ENCODE results near the gene RRAS2. TPM values are rescaled to one million over a fixed set of nuclear protein-coding genes. Genes with fewer than 3 reads are reported as not detected.

RRAS2 gene
- total RNA-seq, 2 experiments from 2014 or later = 97.3 to 98.1 TPM

DNA sequence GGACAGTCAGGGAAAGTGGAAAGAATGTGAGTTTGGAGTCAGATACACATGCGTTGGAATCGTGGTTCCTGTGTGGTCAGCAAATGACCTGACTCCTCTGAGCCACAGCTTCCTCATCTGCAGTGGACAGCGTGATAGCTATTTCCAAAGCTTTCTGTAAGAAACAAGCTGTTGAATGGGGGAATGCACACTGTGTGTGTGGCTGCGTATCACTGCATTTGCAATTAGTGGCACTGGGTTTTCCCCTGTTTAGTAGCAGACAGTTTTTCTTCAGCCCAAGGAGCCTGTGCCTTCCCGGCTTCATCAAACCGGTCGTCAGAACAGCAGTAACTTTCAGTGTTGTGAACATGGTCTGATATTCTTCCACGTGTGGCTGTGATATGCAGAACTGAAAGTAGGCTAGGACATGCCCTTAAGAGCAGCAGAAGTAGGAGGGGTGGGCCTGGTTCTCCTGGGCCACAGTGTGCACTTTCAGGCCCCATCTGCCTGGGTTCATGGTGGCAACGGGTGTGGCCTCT is 121.5 kb downstream of the RRAS2 start:
- Mint-ChIP-seq H3K4me1 (ENCODE audit: low read depth) (peaks cover 2% of the 10 kb centered on the region), H3K4me3 (no peak overlapping the region), H3K36me3 (ENCODE audit: low read depth) (no peaks in the 10 kb centered on the region), H3K27ac (no peak overlapping the region), H3K27me3 (ENCODE audit: low read depth) (peaks cover 16% of the 10 kb centered on the region), H3K9me3 (ENCODE audit: insufficient read depth) (no peaks in the 10 kb centered on the region)
- DNase-seq (no peak), ATAC-seq (no peak)
- ChIA-PET CTCF (interaction anchor here (1.0 to 1.1 kb wide), 2 partner anchors 355 to 465 kb away, joined by 3 read pairs; no protein-coding TSS in a partner anchor), POLR2A (no interaction called here)

- Mint-ChIP-seq H3K4me3 (no peak overlapping the region), H3K36me3 (ENCODE audit: low read depth) (no peaks in the 10 kb centered on the region), H3K27ac (no peak overlapping the region), H3K27me3 (ENCODE audit: low read depth) (peaks cover 18% of the 10 kb centered on the region), H3K4me1 (ENCODE audit: low read depth) (peaks cover 2% of the 10 kb centered on the region), H3K9me3 (ENCODE audit: insufficient read depth) (no peaks in the 10 kb centered on the region)
- no peak for ATAC-seq
- no peak for DNase-seq
- ChIA-PET CTCF (no interaction called here), POLR2A (no interaction called here)
Observed at GRCh38 chr11:14235701-14236100, 123.3 kb downstream of the RRAS2 start.

DNA sequence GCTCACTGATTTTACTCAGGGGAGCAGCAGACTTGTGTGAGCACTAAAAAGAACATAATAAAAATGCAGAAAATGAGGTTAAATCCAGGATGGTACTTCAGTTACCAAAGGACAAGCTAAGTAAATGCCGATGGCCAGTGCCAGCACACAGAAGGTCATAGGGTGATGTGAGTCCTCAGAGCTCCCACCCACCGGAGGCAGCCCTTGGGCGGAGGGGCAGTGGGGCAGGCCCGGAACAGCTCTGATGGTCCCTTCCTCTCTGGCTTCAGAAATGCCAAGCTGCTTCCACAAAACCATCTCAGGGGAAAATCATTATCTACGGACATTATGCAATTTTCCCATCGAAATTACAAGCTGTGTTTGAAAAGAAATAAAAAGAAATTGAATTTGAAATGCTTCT is 124.5 kb downstream of the RRAS2 start:
- POLR2A ChIA-PET = no interaction called here
- Mint-ChIP-seq H3K4me1 (ENCODE audit: low read depth) (peaks cover 2% of the 10 kb centered on the region), H3K27me3 (ENCODE audit: low read depth) (peaks cover 18% of the 10 kb centered on the region), H3K27ac (no peak overlapping the region), H3K9me3 (ENCODE audit: insufficient read depth) (no peaks in the 10 kb centered on the region), H3K36me3 (ENCODE audit: low read depth) (no peaks in the 10 kb centered on the region), H3K4me3 (no peak overlapping the region)
- ATAC-seq = no peak
- no peak for DNase-seq
- CTCF ChIA-PET = interaction anchor here (1.2 kb wide), 1 partner anchor 16 kb away, joined by 4 read pairs; no protein-coding TSS in a partner anchor

GRCh38 chr11:14232652-14233051 is 126.3 kb downstream of the RRAS2 start:
- peaks cover 11% of the 10 kb centered on the region for H3K27me3 Mint-ChIP-seq (ENCODE audit: low read depth)
- ChIA-PET CTCF (interaction anchor here (0.6 kb wide), 1 partner anchor 605 kb away, joined by 3 read pairs; no protein-coding TSS in a partner anchor), POLR2A (no interaction called here)
- DNase-seq (no peak), ATAC-seq (no peak)
- H3K27ac Mint-ChIP-seq = no peak overlapping the region
- no peaks in the 10 kb centered on the region for H3K36me3 Mint-ChIP-seq (ENCODE audit: low read depth)
- H3K9me3 Mint-ChIP-seq (ENCODE audit: insufficient read depth) = no peaks in the 10 kb centered on the region
- H3K4me3 Mint-ChIP-seq = no peak overlapping the region
- H3K4me1 Mint-ChIP-seq (ENCODE audit: low read depth) = peaks cover 2% of the 10 kb centered on the region

DNA sequence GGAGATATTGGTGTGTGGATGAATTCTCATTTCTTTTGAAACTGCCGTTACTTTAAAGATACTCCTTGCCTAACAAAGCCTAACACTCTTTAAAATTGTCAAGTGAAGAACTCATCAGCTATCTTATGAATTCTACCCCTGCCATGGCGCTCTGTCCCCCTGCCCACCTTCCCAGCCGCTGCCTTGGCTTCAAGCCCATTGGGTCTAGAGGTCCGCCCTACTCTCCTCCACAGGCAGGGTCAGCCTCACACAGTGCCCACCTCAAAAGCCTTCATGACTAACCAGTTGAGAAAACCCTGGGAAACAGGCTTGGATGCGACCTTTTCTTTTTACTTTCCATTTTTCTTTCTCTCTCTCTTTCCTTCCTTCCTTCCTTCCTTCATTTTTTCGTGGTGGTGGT is 128.6 kb downstream of the RRAS2 start:
- Mint-ChIP-seq H3K9me3 (ENCODE audit: insufficient read depth) (no peaks in the 10 kb centered on the region), H3K27me3 (ENCODE audit: low read depth) (peaks cover 2% of the 10 kb centered on the region), H3K36me3 (ENCODE audit: low read depth) (no peaks in the 10 kb centered on the region), H3K4me1 (ENCODE audit: low read depth) (no peaks in the 10 kb centered on the region), H3K4me3 (no peak overlapping the region), H3K27ac (no peak overlapping the region)
- ChIA-PET POLR2A (no interaction called here), CTCF (no interaction called here)
- DNase-seq = no peak
- ATAC-seq = no peak

DNA sequence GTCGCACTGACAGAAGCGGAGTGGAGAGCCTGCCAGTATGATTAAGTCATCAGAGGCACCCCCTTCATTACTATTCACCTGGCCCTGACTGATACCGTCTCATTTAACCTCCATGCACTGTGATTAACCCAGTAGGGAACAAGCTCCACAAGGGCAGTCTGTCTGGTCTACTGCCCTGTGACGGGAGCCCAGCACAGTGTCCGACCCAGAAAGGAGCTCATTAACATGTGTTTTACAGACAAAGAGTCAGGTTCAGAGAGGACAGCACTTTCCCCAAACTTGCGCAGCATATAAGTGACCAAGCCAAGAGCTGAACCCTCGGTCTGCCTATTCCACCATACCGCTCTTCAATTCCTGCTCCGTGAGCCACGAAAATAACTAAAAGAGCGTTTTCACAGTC is 129.5 kb downstream of the RRAS2 start:
- ChIA-PET POLR2A (no interaction called here), CTCF (no interaction called here)
- Mint-ChIP-seq H3K36me3 (ENCODE audit: low read depth) (no peaks in the 10 kb centered on the region), H3K27ac (no peak overlapping the region), H3K4me3 (no peak overlapping the region), H3K27me3 (ENCODE audit: low read depth) (peaks cover 5% of the 10 kb centered on the region), H3K4me1 (ENCODE audit: low read depth) (no peaks in the 10 kb centered on the region), H3K9me3 (ENCODE audit: insufficient read depth) (no peaks in the 10 kb centered on the region)
- ATAC-seq (no peak), DNase-seq (no peak)

DNA sequence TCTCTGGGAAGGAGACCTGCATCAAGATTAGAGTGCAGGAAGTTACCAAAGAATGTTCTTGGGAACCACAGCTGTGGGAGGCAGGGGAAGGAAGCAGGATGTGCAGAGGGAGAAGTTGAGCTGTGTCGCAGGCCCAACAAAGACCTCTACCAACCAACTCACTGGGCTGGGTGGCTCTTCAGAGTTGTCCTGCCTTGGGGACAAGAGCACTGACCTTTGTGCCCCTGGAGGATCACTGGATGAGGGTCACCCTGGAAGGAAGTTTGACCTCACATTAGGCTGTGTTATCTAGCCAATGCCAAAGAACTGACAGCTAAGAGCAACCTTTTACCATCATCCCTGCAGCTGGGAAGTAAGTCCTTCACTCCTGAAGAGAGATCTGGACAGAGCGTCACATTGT is 130.6 kb downstream of the RRAS2 start:
- ChIA-PET POLR2A (no interaction called here), CTCF (no interaction called here)
- no peaks in the 10 kb centered on the region for H3K9me3 Mint-ChIP-seq (ENCODE audit: insufficient read depth)
- no peaks in the 10 kb centered on the region for H3K4me1 Mint-ChIP-seq (ENCODE audit: low read depth)
- no peak overlapping the region for H3K27ac Mint-ChIP-seq
- no peaks in the 10 kb centered on the region for H3K36me3 Mint-ChIP-seq (ENCODE audit: low read depth)
- ATAC-seq = no peak
- H3K4me3 Mint-ChIP-seq = no peak overlapping the region
- peaks cover 6% of the 10 kb centered on the region for H3K27me3 Mint-ChIP-seq (ENCODE audit: low read depth)
- DNase-seq = no peak

Other genes with a start within 250 kb of the RRAS2 start
- gene COPB1, start 140.6 kb upstream of the RRAS2 start, total RNA-seq = 10 to 100 TPM; 77.8 to 79.1 TPM
- 100 to 1,000 TPM; 211 to 215 TPM for gene PSMA1, start 161.2 kb upstream of the RRAS2 start, total RNA-seq

Measured in activated CD8-positive, alpha-beta T cell treated with anti-CD3 and anti-CD28 coated beads, Interleukin-2, amount 10 ng/mL, durations not matched to agents 7 days and 5 days (primary cell).